ENCODE results near the gene GBX2. TPM values are rescaled to one million over a fixed set of nuclear protein-coding genes. Genes with fewer than 3 reads are reported as not detected.

The GBX2 gene
- total RNA-seq, 1 experiment from 2014 or later, result 5.9 TPM

- no TSS peak for BruUV-seq (replicated peaks)
- peak overlapping the region; percentile 37 to 55 for H3K4me3 ChIP-seq (replicated peaks in 1 of 2; ENCODE audit: low read depth in 1 of 2, low read length in 2 of 2)
- POLR2A ChIA-PET, result interaction anchor here (1.3 kb wide), 1 partner anchor 398 kb away, joined by 3 read pairs; no protein-coding TSS in a partner anchor
Measured at GRCh38 chr2:236177604-236177966, 9.4 kb upstream of the GBX2 start.

More at GRCh38 chr2:236177604-236177966, 9.4 kb upstream of the GBX2 start:
- RAD21 ChIA-PET (ENCODE audit: low non-redundant PET in 1 of 2, low total read pairs in 2 of 2, uncharacterized antibody in 2 of 2, unreplicated experiment in 2 of 2), result no interaction called here
- peak overlapping the region; percentile 93 for H3K4me2 ChIP-seq (ENCODE audit: low read length)
- peak overlapping the region; percentile 37; the same call in 1 of the 2 replicates for H3K27ac ChIP-seq (ENCODE audit: low read depth, low read length)
- intact Hi-C loops (cut with micrococcal nuclease), result loop anchor here (2.0 to 5.0 kb wide), 2 partner anchors 35 to 100 kb away; no protein-coding TSS in a partner anchor
- H3K4me1 ChIP-seq (ENCODE audit: control insufficient read depth in 1 of 2, insufficient read depth in 2 of 2, low read length in 2 of 2), result peaks cover 15 to 63% of the 10 kb centered on the region in 2 experiments
- H2AFZ ChIP-seq (ENCODE audit: low read depth, low read length, poor library complexity, severe bottlenecking), result no peak overlapping the region
- TF ChIP-seq TCF7L2 (IDR thresholded peaks at IDR 0.05; ENCODE audit: borderline replicate concordance, extremely low read depth, insufficient read depth, insufficient read length) (no peak), MAX (IDR thresholded peaks at IDR 0.05) (peak; percentile 48), RAD21 (IDR thresholded peaks at IDR 0.05; ENCODE audit: low read depth) (peak; percentile 45; the same call in 1 of the 2 replicates), ELF1 (IDR thresholded peaks at IDR 0.05; ENCODE audit: borderline replicate concordance, low read depth) (no peak), SRF (IDR thresholded peaks at IDR 0.05; ENCODE audit: low read depth) (no peak), CTCF (IDR thresholded peaks at IDR 0.05 in 2 of 3, conservative IDR thresholded peaks at IDR 0.05 in 1 of 3; ENCODE audit: borderline replicate concordance in 1 of 3, insufficient read depth in 1 of 3, low read depth in 2 of 3, low read length in 2 of 3) (peak; percentile 34 to 95 (median 41); a peak in 4 of 6 replicates), CBX3 (IDR thresholded peaks at IDR 0.05; ENCODE audit: low read depth) (0 out of 2 replicates have a peak, but pooled peaks have one; percentile 47)
- CTCF ChIA-PET, result interaction anchor here (0.7 to 8.8 kb wide), 14 partner anchors 9 to 412 kb away, joined by 3 to 112 read pairs (median 4); partner anchors contain the start of gene GBX2
- H3K79me2 ChIP-seq (ENCODE audit: insufficient read depth, low read length), result peaks cover 28% of the 10 kb centered on the region
- no peaks in the 10 kb centered on the region for H3K9me3 ChIP-seq (ENCODE audit: control insufficient read depth in 1 of 2, insufficient read depth in 1 of 2, low read depth in 1 of 2, low read length in 2 of 2)
- DNase-seq (ENCODE audit: low read depth, low spot score) (peak; percentile 70), ATAC-seq (peak; percentile 86)
- H4K20me1 ChIP-seq (ENCODE audit: insufficient read depth), result no peaks in the 10 kb centered on the region; the same call in 1 of the 2 replicates
- peak overlapping the region; percentile 48 for H3K9ac ChIP-seq (ENCODE audit: low read length)
- H3K9me2 ChIP-seq (ENCODE audit: insufficient read depth), result no peaks in the 10 kb centered on the region
- H3K36me3 ChIP-seq (ENCODE audit: control insufficient read depth in 1 of 2, insufficient read depth in 2 of 2, low read length in 2 of 2), result no peaks in the 10 kb centered on the region
- H3K27me3 ChIP-seq (ENCODE audit: insufficient read depth, low read length), result no peaks in the 10 kb centered on the region
